DMS 273 treated with DMSO at 0.1 percent for 48 hours (cell line): Measurements from ENCODE around the gene COPE.

Experiments
- DNase-seq: peaks from one replicate; lab custom pipeline; 2025; lab: John Stamatoyannopoulos, UW

The COPE gene

DNA sequence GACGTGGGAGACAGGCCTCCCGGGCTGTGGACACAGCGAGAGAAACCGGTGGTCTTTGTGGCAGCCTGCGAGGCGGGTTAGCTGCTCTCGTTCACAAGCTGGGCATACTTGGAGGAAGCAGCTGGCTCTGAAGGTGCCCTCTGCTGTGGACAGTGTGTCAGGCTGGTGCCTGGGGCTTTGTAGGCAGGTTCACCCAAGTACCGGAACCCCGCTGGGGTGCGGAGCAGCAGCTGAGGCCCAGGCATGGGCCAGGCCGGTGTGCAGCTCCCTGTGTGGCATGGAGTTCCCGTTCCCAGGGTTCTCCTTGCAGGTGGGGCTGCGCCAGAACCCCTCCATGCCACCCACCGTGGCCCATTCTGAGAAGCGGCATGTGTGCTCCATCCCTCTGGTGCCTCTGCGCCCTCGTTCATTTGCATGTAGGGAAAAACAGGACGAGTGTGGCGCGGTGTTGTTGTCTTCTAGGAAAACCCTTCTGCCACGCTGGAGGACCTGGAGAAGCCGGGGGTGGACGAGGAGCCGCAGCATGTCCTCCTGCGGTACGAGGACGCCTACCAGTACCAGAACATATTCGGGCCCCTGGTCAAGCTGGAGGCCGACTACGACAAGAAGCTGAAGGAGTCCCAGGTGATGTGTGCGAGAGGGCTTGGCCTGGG lies 67.4 kb downstream of the COPE start:
- no peak for DNase-seq

DNA sequence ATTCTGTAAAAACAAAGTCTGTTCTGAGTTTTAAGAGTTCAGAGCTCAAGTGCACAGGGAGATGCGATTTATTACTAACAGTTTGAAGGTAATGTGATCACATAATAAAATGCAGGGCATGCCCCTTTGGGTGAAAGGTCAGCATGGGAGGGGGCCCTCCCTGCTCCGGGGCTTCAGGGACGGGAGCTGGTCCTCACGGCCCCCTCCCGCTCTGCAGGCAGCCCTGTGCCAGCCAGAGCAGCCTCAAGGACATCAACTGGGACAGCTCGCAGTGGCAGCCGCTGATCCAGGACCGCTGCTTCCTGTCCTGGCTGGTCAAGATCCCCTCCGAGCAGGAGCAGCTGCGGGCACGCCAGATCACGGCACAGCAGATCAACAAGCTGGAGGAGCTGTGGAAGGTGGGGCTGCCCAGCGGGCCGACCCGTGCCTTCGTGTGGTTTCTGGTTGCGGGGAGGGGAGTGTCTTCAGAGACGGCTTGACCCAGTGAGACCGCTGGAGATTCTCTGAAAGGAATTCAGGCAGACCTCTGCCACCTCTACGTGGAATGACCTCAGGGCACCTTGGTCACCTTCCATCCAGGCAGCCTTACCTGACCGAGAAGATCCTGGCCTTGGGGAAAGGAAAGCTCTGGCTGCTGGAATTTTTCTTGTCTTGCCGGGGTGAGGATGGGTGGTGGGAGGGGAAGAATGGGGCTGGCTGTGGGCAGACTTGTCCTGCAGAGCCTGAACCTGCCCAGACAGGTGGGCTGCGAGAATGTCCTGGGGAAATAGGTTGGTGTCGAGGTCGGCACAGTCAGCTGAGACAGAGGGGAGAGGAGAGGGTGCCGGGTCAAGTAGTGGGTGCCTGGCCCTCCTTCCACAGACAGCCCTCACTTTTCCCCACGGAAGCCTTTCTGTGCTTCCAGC lies 68.5 kb downstream of the COPE start:
- DNase-seq = no peak

DNA sequence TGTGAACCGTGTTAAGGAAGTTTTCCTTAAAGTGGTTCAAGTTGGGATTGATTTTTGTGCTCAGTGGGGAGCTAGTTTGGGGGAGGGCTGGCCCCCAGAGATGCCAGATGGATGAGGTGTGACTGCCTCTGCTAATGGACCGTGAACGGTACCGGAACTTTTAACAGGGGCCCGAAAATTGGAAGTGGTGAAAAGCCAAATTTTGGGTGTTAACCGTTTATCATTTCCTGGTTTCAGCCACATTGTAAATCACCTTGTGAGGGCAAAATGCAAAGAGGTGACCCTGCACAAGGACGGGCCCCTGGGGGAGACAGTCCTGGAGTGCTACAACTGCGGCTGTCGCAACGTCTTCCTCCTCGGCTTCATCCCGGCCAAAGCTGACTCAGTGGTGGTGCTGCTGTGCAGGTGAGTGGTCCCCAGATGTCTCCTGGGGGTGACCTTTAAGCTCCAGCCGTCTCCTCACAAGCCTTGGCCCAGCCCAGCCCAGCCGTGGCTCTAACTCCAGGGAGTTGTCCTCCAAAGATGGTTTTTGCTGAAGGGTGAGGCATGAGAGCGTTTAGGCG lies 69.3 kb downstream of the COPE start:
- no peak for DNase-seq
